Transverse colon (tissue), 4 donors: ENCODE data around the gene SHB.

Experiments
- POLR2AphosphoS5 ChIP-seq, 3 donors: sonication (generic); formaldehyde crosslinking; IDR thresholded peaks; one replicate each; pipeline ENCODE4 v1.6.1; 2016; ENCODE audit warnings: antibody characterized with exemption in 3 of 3
- TF ChIP-seq, protein P1 (sequence below), 5 experiments: fragments of 200-600 bp in 3 of 5; fragments of 450-650 bp in 2 of 5; sonication (generic) in 3 of 5; IDR thresholded peaks; 1 replicate in 2 of 5; 2 replicates in 3 of 5; pipeline ENCODE4 v1.5.1; 2016 to 2017; ENCODE audit warnings: antibody characterized with exemption in 5 of 5, inconsistent platforms in 3 of 5, mild to moderate bottlenecking in 2 of 5, moderate library complexity in 1 of 5

DNA sequence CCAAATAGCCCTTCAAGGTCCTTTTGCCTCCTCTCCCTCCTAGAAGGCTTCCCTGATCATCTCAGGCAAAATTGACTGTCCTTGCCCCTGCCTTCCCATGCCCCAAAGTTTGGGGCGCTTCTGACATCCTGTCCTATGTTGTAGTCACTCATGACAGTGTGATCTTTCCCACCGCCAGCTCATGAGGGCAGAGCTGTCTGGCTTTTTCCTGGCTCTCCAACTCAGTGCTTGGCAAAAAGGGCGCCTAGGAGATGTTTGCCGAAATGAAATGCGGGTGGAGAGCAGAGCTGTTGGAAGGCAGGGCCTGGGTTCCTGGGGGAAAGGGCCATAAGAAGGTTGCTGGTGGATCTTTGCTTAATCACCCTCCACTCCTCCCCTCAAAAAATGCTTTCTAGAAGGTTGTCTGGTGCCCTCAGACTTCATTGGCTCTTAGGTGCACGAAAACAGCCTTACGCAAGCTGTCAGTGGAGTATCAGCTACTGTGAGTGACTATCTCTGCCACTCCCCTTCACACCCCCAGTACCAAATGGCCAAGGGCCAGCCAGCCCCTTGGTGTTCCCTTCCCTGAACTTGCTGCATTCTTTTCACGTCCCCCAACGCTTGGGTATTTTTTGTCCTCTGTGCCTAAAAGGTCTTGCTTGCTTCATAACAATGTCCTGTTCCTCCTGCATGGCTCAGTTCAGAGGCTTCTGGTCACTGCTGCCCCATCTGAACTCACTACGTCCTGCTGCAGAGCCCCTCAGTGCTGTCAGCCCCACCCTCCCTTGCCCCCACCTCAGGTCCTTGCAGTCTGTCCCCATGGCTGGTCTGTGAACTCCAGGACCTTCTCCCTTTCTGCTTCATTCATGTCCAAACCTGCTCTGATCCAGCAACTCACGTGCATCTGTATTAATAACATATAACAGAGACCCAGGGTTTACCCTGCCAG, 162.5 kb downstream of the SHB start:
- TF ChIP-seq, protein P1, sequence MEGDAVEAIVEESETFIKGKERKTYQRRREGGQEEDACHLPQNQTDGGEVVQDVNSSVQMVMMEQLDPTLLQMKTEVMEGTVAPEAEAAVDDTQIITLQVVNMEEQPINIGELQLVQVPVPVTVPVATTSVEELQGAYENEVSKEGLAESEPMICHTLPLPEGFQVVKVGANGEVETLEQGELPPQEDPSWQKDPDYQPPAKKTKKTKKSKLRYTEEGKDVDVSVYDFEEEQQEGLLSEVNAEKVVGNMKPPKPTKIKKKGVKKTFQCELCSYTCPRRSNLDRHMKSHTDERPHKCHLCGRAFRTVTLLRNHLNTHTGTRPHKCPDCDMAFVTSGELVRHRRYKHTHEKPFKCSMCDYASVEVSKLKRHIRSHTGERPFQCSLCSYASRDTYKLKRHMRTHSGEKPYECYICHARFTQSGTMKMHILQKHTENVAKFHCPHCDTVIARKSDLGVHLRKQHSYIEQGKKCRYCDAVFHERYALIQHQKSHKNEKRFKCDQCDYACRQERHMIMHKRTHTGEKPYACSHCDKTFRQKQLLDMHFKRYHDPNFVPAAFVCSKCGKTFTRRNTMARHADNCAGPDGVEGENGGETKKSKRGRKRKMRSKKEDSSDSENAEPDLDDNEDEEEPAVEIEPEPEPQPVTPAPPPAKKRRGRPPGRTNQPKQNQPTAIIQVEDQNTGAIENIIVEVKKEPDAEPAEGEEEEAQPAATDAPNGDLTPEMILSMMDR (IDR thresholded peaks at IDR 0.05) = no peak
- TF ChIP-seq POLR2AphosphoS5 (IDR thresholded peaks at IDR 0.05) = no peak
